Mesenchymal stem cell (in vitro differentiated cells and primary cell): ENCODE data around the gene AGL.
"Not testable (repeated sequence)": the region's sequence is repeated elsewhere in the genome, so short reads cannot be mapped to it uniquely, and the experiment has no call there.

ENCODE experiments used
- DNase-seq: peaks from one replicate; pipeline ENCODE4 v3.0.0-alpha.2; 2013
- H2AFZ ChIP-seq: one replicate; pipeline ENCODE4 v1.6.1; 2013; ENCODE audit warnings: low read depth, mild to moderate bottlenecking, control low read depth, inconsistent platforms, low read length, moderate library complexity
- H2AK5ac ChIP-seq: 2 replicates; pipeline ENCODE4 v1.6.1; 2013; ENCODE audit warnings: low read length, moderate library complexity, mild to moderate bottlenecking, inconsistent platforms; ENCODE audit not compliant: severe bottlenecking
- H2BK120ac ChIP-seq: one replicate; pipeline ENCODE4 v1.6.1; 2013; ENCODE audit warnings: low read depth, mild to moderate bottlenecking, inconsistent platforms, low read length, moderate library complexity
- H2BK12ac ChIP-seq, 2 experiments: one replicate each; pipeline ENCODE4 v1.6.1; 2013; ENCODE audit warnings: inconsistent platforms in 2 of 2, low read length in 2 of 2, mild to moderate bottlenecking in 2 of 2, moderate library complexity in 2 of 2, control low read depth in 1 of 2
- H2BK15ac ChIP-seq: one replicate; pipeline ENCODE4 v1.6.1; 2013; ENCODE audit warnings: mild to moderate bottlenecking, low read depth, inconsistent platforms; ENCODE audit not compliant: poor library complexity, severe bottlenecking
- H2BK5ac ChIP-seq: 2 replicates; pipeline ENCODE4 v1.6.1; 2013; ENCODE audit warnings: low read depth, mild to moderate bottlenecking, low read length, control low read depth, inconsistent platforms; ENCODE audit not compliant: poor library complexity, severe bottlenecking
- H3K14ac ChIP-seq, 2 experiments: one replicate each; pipeline ENCODE4 v1.6.1; 2013; ENCODE audit warnings: inconsistent platforms in 2 of 2, low read length in 2 of 2, control low read depth in 1 of 2, mild to moderate bottlenecking in 1 of 2, moderate library complexity in 1 of 2
- H3K18ac ChIP-seq, 2 experiments: one replicate each; pipeline ENCODE4 v1.6.1; 2013; ENCODE audit warnings: inconsistent platforms in 2 of 2, low read length in 2 of 2, control low read depth in 1 of 2, low read depth in 1 of 2, mild to moderate bottlenecking in 1 of 2
- H3K23ac ChIP-seq, 2 experiments: one replicate each; pipeline ENCODE4 v1.6.1; 2013; ENCODE audit warnings: inconsistent platforms in 2 of 2, low read length in 2 of 2, mild to moderate bottlenecking in 2 of 2, moderate library complexity in 2 of 2, control low read depth in 1 of 2
- H3K27ac ChIP-seq: 2 replicates; pipeline ENCODE4 v1.5.1; 2013; ENCODE audit warnings: mild to moderate bottlenecking, moderate library complexity, low read length, control low read depth, inconsistent platforms; ENCODE audit not compliant: poor library complexity, severe bottlenecking
- H3K27me3 ChIP-seq, 2 experiments: 2 replicates each; pipeline versions ENCODE4 v1.6.1 to v1.7.0; 2013; ENCODE audit warnings: low read length in 2 of 2, mild to moderate bottlenecking in 2 of 2, moderate library complexity in 2 of 2, control low read depth in 1 of 2, inconsistent platforms in 1 of 2; ENCODE audit not compliant: control insufficient read depth in 1 of 2, insufficient read depth in 1 of 2
- H3K36me3 ChIP-seq, 2 experiments: 2 replicates each; pipeline versions ENCODE4 v1.6.1 to v1.7.0; 2013; ENCODE audit warnings: low read length in 2 of 2, control low read depth in 1 of 2, inconsistent platforms in 1 of 2, low read depth in 1 of 2, mild to moderate bottlenecking in 1 of 2; ENCODE audit not compliant: insufficient read depth in 2 of 2, control insufficient read depth in 1 of 2
- H3K4ac ChIP-seq, 2 experiments: one replicate each; pipeline ENCODE4 v1.6.1; 2013; ENCODE audit warnings: inconsistent platforms in 2 of 2, low read length in 2 of 2, mild to moderate bottlenecking in 2 of 2, moderate library complexity in 2 of 2, control low read depth in 1 of 2, low read depth in 1 of 2
- H3K4me1 ChIP-seq: 2 replicates; pipeline ENCODE4 v1.6.1; 2013; ENCODE audit warnings: low read depth, low read length, control low read depth; ENCODE audit not compliant: control insufficient read depth, insufficient read depth
- H3K4me2 ChIP-seq: 2 replicates; pipeline ENCODE4 v1.6.1; 2013; ENCODE audit warnings: low read length, mild to moderate bottlenecking, inconsistent platforms; ENCODE audit not compliant: poor library complexity, severe bottlenecking
- H3K4me3 ChIP-seq, 2 experiments: 2 replicates each; pipeline versions ENCODE4 v1.5.1 to v1.7.0; 2013; ENCODE audit warnings: low read length in 2 of 2, mild to moderate bottlenecking in 2 of 2, control low read depth in 1 of 2, low read depth in 1 of 2; ENCODE audit not compliant: insufficient read depth in 1 of 2
- H3K79me1 ChIP-seq: replicated peaks from 2 replicates; pipeline ENCODE4 v1.6.1; 2013; ENCODE audit warnings: mild to moderate bottlenecking, control low read depth, low read length, inconsistent platforms; ENCODE audit not compliant: poor library complexity, severe bottlenecking
- H3K9ac ChIP-seq: 2 replicates; pipeline ENCODE4 v1.7.0; 2013; ENCODE audit warnings: mild to moderate bottlenecking, low read length, moderate library complexity
- H3K9me3 ChIP-seq: 2 replicates; pipeline ENCODE4 v1.7.0; 2013; ENCODE audit warnings: mild to moderate bottlenecking, low read length; ENCODE audit not compliant: control insufficient read depth
- H4K8ac ChIP-seq: one replicate; pipeline ENCODE4 v1.6.1; 2013; ENCODE audit warnings: inconsistent platforms, mild to moderate bottlenecking, low read length, moderate library complexity
- H4K91ac ChIP-seq: one replicate; pipeline ENCODE4 v1.6.1; 2013; ENCODE audit warnings: mild to moderate bottlenecking, low read length, inconsistent platforms
- WGBS: methylation state at CpG from one replicate; pipeline ENCODE4 v1.1.7; 2013; ENCODE audit warnings: mixed read lengths; 5-methylcytosine and 5-hydroxymethylcytosine counted together

AGL gene

GRCh38 chr1:99827970-99828369, 22.2 kb upstream of the AGL start:
- Histone ChIP-seq H2AFZ (peak overlapping the region; percentile 44), H3K9ac (no peak overlapping the region), H2BK120ac (no peak overlapping the region), H4K91ac (no peak overlapping the region), H2AK5ac (no peak overlapping the region), H3K4me1 (no peaks in the 10 kb centered on the region), H3K9me3 (peaks cover 2% of the 10 kb centered on the region), H3K4me2 (no peak overlapping the region), H3K79me1 (no peaks in the 10 kb centered on the region), H2BK15ac (no peak overlapping the region), H3K14ac (no peak overlapping the region), H2BK12ac (no peak overlapping the region), H3K36me3 (no peaks in the 10 kb centered on the region), H3K27me3 (no peaks in the 10 kb centered on the region), H3K18ac (no peak overlapping the region), H2BK5ac (no peak overlapping the region), H3K4ac (no peak overlapping the region), H3K23ac (no peak overlapping the region), H3K27ac (no peak overlapping the region), H3K4me3 (no peak overlapping the region), H4K8ac (no peak overlapping the region)
- DNase-seq, result no peak
- WGBS, result 100% methylated on average over 1 of the region's 2 CpGs

GRCh38 chr1:99829269-99829668, 20.9 kb upstream of the AGL start:
- no peak overlapping the region for H2BK5ac ChIP-seq

DNA sequence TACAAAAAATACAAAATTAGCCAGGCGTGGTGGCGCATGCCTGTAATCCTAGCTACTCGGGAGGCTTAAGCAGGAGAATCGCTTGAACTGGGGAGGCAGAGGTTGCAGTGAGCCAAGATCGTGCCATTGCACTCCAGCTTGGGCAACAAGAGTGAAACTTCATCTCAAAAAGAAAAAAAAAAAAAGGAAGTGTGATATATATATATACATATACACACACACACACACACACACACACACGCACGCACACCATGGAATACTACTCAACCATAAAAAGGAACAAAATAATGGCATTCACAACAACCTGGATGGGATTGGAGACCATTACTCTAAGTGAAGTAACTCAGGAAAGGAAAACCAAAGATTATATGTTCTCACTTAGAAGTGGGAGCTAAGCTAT, 16.2 kb upstream of the AGL start:
- not testable (repeated sequence) for H3K79me1 ChIP-seq, H2AK5ac ChIP-seq, H2BK5ac ChIP-seq, H3K27ac ChIP-seq, H3K4me1 ChIP-seq, H3K14ac ChIP-seq, H3K4me3 ChIP-seq, H3K18ac ChIP-seq, H3K4ac ChIP-seq, H3K23ac ChIP-seq, H3K27me3 ChIP-seq, H3K36me3 ChIP-seq, H3K4me2 ChIP-seq, H3K9me3 ChIP-seq, H4K91ac ChIP-seq, H2BK120ac ChIP-seq, H2BK12ac ChIP-seq, H2AFZ ChIP-seq, H3K9ac ChIP-seq, DNase-seq, H4K8ac ChIP-seq, H2BK15ac ChIP-seq
- 100% methylated on average over 2 of the region's 7 CpGs for WGBS

More at GRCh38 chr1:99829269-99829668, 20.9 kb upstream of the AGL start:
- Histone ChIP-seq H3K4ac (no peak overlapping the region), H3K36me3 (no peaks in the 10 kb centered on the region), H3K18ac (no peak overlapping the region), H2AK5ac (no peak overlapping the region), H3K14ac (no peak overlapping the region), H3K27ac (no peak overlapping the region), H3K9ac (no peak overlapping the region), H3K9me3 (peaks cover 2% of the 10 kb centered on the region), H3K27me3 (no peaks in the 10 kb centered on the region), H2BK120ac (no peak overlapping the region), H2AFZ (no peak overlapping the region), H3K23ac (no peak overlapping the region), H2BK15ac (no peak overlapping the region), H3K4me2 (no peak overlapping the region), H2BK12ac (no peak overlapping the region), H4K8ac (no peak overlapping the region), H3K4me3 (no peak overlapping the region), H4K91ac (no peak overlapping the region), H3K4me1 (no peaks in the 10 kb centered on the region), H3K79me1 (no peaks in the 10 kb centered on the region)
- WGBS, result 70% methylated on average over 2 of the region's 2 CpGs
- DNase-seq, result no peak

DNA sequence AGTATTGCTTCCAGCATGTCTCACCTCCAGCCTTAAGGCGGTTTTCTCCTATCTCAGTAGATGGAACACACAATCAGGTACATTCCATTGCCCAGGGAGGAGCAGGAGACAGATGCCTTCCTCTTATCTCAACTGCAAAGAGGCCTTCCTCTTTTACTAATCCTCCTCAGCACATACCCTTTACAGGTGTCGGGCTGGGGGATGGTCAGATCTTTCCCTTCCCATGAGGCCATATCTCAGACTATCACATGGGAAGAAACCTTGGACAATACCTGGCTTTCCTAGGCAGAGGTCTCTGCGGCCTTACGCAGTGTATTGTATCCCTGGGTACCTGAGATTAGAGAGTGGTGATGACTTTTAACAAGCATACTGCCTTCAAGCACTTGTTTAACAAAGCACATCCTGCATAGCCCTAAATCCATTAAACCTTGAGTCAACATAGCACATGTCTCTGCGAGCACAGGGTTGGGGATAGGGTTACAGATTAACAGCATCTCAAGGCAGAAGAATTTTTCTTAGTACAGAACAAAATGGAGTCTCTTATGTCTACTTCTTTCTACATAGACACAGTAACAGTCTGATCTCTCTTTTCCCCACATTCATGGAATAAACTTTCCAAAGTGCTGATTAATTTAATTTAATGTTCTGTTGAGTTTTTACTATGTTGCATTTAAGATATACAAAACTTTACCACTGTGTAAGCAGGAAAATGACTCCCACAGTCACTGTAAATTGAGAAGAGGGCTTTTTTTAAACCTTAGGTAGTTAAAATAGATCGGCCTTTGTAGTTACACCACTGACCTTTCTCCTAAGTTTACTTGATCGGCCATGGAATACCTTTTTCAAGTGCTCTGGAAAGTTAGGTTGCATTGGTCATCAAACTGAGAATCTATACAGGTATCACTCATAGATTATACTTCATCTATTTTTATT, 13.7 kb upstream of the AGL start:
- H3K23ac ChIP-seq, H3K9ac ChIP-seq, H3K4me2 ChIP-seq, H3K36me3 ChIP-seq, H2BK15ac ChIP-seq, H3K27me3 ChIP-seq, H3K9me3 ChIP-seq, H3K14ac ChIP-seq, H3K4me1 ChIP-seq, H3K18ac ChIP-seq, H2BK120ac ChIP-seq, H2BK12ac ChIP-seq, H3K4ac ChIP-seq, H4K91ac ChIP-seq, H2AFZ ChIP-seq, H4K8ac ChIP-seq, H3K4me3 ChIP-seq, H3K79me1 ChIP-seq, DNase-seq, H2BK5ac ChIP-seq, H3K27ac ChIP-seq: not testable (repeated sequence)
- peak overlapping the region; percentile 51 for H2AK5ac ChIP-seq
- WGBS, result 78% methylated on average over 4 of the region's 7 CpGs
